K562 (cell line): ENCODE measurements around the gene GFOD1. TPM values are rescaled to one million over a fixed set of nuclear protein-coding genes. Genes with fewer than 3 reads are reported as not detected.
A peak's percentile ranks its signal among the peaks of the same experiment; 100 is the strongest.

Source experiments
- ATAC-seq: fragments of 200-7000 bp; cut with Tn5 transposase; 3 replicates; pipeline ENCODE4 v1.9.1; 2020; ENCODE audit warnings: moderate library complexity
- BruUV-seq: library from RNA; stranded (reverse); fragments of 400-500 nt; replicated peaks from 2 replicates; lab custom pipeline; 2021; lab: Mats Ljungman, UMichigan
- CTCF ChIA-PET: fragments of 300-600 bp; formaldehyde crosslinking; extraction: SDS; loops from one replicate; lab custom pipeline; 2021; ENCODE audit warnings: low intra/inter-chr PET ratio; lab: Yijun Ruan, JAX
- POLR2A ChIA-PET: fragments of 300-600, 350-650 bp; sonication (Branson Sonifier 250); formaldehyde crosslinking; extraction: SDS; loops from one replicate; lab custom pipeline; 2021; ENCODE audit warnings: antibody characterized with exemption, inconsistent platforms; lab: Yijun Ruan, JAX
- DNase-seq, 4 experiments: peaks; one replicate each; pipeline versions ENCODE4 v3.0.0 to v3.0.0-alpha.2; 2011 to 2018; ENCODE audit warnings: low spot score in 3 of 4, mixed read lengths in 3 of 4; ENCODE audit errors: extremely low read depth in 1 of 4
- FAIRE-seq: peaks from 2 replicates; lab custom pipeline; 2011; peaks lifted over from hg19 to GRCh38; lab: Jason Lieb, UNC
- H2AFZ ChIP-seq: 2 replicates; pipeline ENCODE4 v1.6.0; 2011; ENCODE audit warnings: low read depth, low read length, control low read depth, inconsistent platforms
- H3K27ac ChIP-seq: fragments of 200-600 bp; 3 replicates; pipeline ENCODE4 v1.8.0; 2011; ENCODE audit warnings: low read depth, mild to moderate bottlenecking, control low read depth, inconsistent platforms, low read length, moderate library complexity, mixed read lengths; ENCODE audit errors: extremely low read depth
- H3K27me3 ChIP-seq, 2 experiments: fragments of 300-600 bp in 1 of 2; 2 replicates in 1 of 2; 3 replicates in 1 of 2; pipeline versions ENCODE4 v1.6.0 to v1.8.0; 2011; ENCODE audit warnings: inconsistent platforms in 2 of 2, low read length in 2 of 2, mild to moderate bottlenecking in 1 of 2, mixed read lengths in 1 of 2, moderate library complexity in 1 of 2; ENCODE audit not compliant: control insufficient read depth in 2 of 2, insufficient read depth in 2 of 2
- H3K36me3 ChIP-seq: fragments of 300-600 bp; 3 replicates; pipeline ENCODE4 v1.8.0; 2011; ENCODE audit warnings: mild to moderate bottlenecking, low read length, inconsistent platforms; ENCODE audit not compliant: control insufficient read depth, insufficient read depth
- H3K4me1 ChIP-seq, 2 experiments: fragments of 200-600 bp in 1 of 2; replicated peaks in 1 of 2; 2 replicates in 1 of 2; 3 replicates in 1 of 2; pipeline versions ENCODE4 v1.5.1 to v1.8.0; 2011; ENCODE audit warnings: inconsistent platforms in 2 of 2, low read length in 2 of 2, mild to moderate bottlenecking in 1 of 2, mixed read lengths in 1 of 2, moderate library complexity in 1 of 2; ENCODE audit not compliant: control insufficient read depth in 2 of 2, insufficient read depth in 2 of 2
- H3K4me2 ChIP-seq: 2 replicates; pipeline ENCODE4 v1.6.1; 2011; ENCODE audit warnings: low read length, control low read depth, inconsistent platforms, mixed read lengths; ENCODE audit not compliant: insufficient read depth
- H3K4me3 ChIP-seq: fragments of 200-600 bp; sonication (generic), shearing (Covaris generic); 2 replicates; pipeline ENCODE4 v1.5.1; 2016; ENCODE audit warnings: control low read depth, inconsistent platforms
- H3K79me2 ChIP-seq: fragments of 200-600 bp; 3 replicates; pipeline ENCODE4 v1.8.0; 2011; ENCODE audit warnings: low read length, inconsistent platforms; ENCODE audit not compliant: control insufficient read depth, insufficient read depth
- H3K9ac ChIP-seq, 2 experiments: 2 replicates each; pipeline versions ENCODE4 v1.6.0 to v1.6.1; 2011; ENCODE audit warnings: low read depth in 2 of 2, low read length in 2 of 2, control low read depth in 1 of 2, inconsistent platforms in 1 of 2, mild to moderate bottlenecking in 1 of 2, mixed read lengths in 1 of 2; ENCODE audit not compliant: insufficient read depth in 1 of 2
- H3K9me1 ChIP-seq: one replicate; pipeline ENCODE4 v1.6.0; 2011; ENCODE audit warnings: inconsistent platforms, mild to moderate bottlenecking, low read length, moderate library complexity; ENCODE audit not compliant: control insufficient read depth, insufficient read depth
- H3K9me3 ChIP-seq: replicated peaks from 2 replicates; pipeline ENCODE4 v1.5.1; 2011; ENCODE audit warnings: low read depth, low read length, inconsistent platforms; ENCODE audit not compliant: control insufficient read depth, insufficient read depth
- H4K20me1 ChIP-seq: replicated peaks from 2 replicates; pipeline ENCODE4 v1.6.1; 2011; ENCODE audit warnings: low read length, inconsistent platforms, mixed read lengths; ENCODE audit not compliant: control insufficient read depth, insufficient read depth
- FOSL1 ChIP-seq: fragments of 200-800 bp; sonication (Bioruptor generic); conservative IDR thresholded peaks from 2 replicates; pipeline ENCODE4 v1.6.1; 2016; ENCODE audit warnings: missing genetic modification characterization, missing compliant biosample characterization
- HNRNPL ChIP-seq: fragments of 200-400 bp; formaldehyde crosslinking; IDR thresholded peaks from 2 replicates; pipeline ENCODE4 v1.6.1; 2017; ENCODE audit warnings: low read depth, mild to moderate bottlenecking, low read length
- IFI16 ChIP-seq: fragments of 250-450 bp; sonication (Bioruptor Pico); IDR thresholded peaks from 2 replicates; pipeline ENCODE4 v2.1.2; 2022; ENCODE audit warnings: mild to moderate bottlenecking, inconsistent platforms
- KLF10 ChIP-seq: fragments of 250-450 bp; sonication (Bioruptor Pico); IDR thresholded peaks from 2 replicates; pipeline ENCODE4 v1.6.1; 2021; ENCODE audit warnings: matching md5 sums
- MED1 ChIP-seq: sonication (generic); formaldehyde crosslinking; IDR thresholded peaks from 2 replicates; pipeline ENCODE4 v1.8.1; 2023; ENCODE audit warnings: missing genetic modification reagents, borderline replicate concordance
- SRF ChIP-seq, 2 experiments: fragments of 250-450, 450-650 bp in 1 of 2; sonication (Bioruptor Pico) in 1 of 2; sonication (generic) in 1 of 2; formaldehyde crosslinking; IDR thresholded peaks; 2 replicates each; pipeline versions ENCODE4 v1.5.0 to v1.5.1; 2020 to 2022; ENCODE audit warnings: mild to moderate bottlenecking in 1 of 2, missing genetic modification reagents in 1 of 2
- STAG1 ChIP-seq: sonication (generic); formaldehyde crosslinking; IDR thresholded peaks from 2 replicates; pipeline ENCODE4 v1.5.0; 2020; ENCODE audit warnings: missing genetic modification reagents, borderline replicate concordance
- TAL1 ChIP-seq: fragments of 450-650 bp; IDR thresholded peaks from 2 replicates; pipeline ENCODE4 v1.6.1; 2016; ENCODE audit warnings: mild to moderate bottlenecking
- TARDBP ChIP-seq: fragments of 450-650 bp; IDR thresholded peaks from 2 replicates; pipeline ENCODE4 v1.6.1; 2016
- YBX1 ChIP-seq: fragments of 450-650 bp; IDR thresholded peaks from 2 replicates; pipeline ENCODE4 v1.7.1; 2016; ENCODE audit warnings: mild to moderate bottlenecking
- ZEB2 ChIP-seq: fragments of 450-650 bp; IDR thresholded peaks from 2 replicates; pipeline ENCODE4 v1.6.1; 2016
- WGBS: fragments of 100-300 bp; shearing (Covaris generic); methylation state at CpG from one replicate; pipeline ENCODE4 v1.1.6; 2016; ENCODE audit warnings: low coverage, mixed read lengths; ENCODE audit not compliant: insufficient coverage; ENCODE audit errors: missing lambda C conversion rate; 5-methylcytosine and 5-hydroxymethylcytosine counted together
- in situ Hi-C: fragments of 300-500 bp; cut with MboI; formaldehyde crosslinking; loops from 4 replicates; pipeline ENCODE4 v1.15.0; 2018; ENCODE audit warnings: inconsistent platforms, mixed read lengths
- intact Hi-C: fragments of 100-400 bp; cut with micrococcal nuclease; formaldehyde crosslinking; loops from 2 replicates; pipeline ENCODE4 v1.14.2; 2022
- polyA plus RNA-seq, 8 experiments: library from polyadenylated mRNA; depleted of rRNA in 4 of 8; stranded (reverse) in 5 of 8; unstranded in 3 of 8; fragments of >200 nt; fragmentation: Nextera tagmentation in 2 of 8; fragmentation: Illumina TruSeq in 1 of 8; extraction: Ambion mirVana in 2 of 8; extraction: Trizol in 1 of 8; gene quantifications; 2 replicates each; pipeline versions ENCODE4 v1.2.1 to v1.2.3, GENCODE V29; 2011 to 2014; ENCODE audit warnings: inconsistent platforms in 1 of 8, missing spikeins in 1 of 8
- total RNA-seq, 7 experiments: library from RNA; depleted of rRNA in 6 of 7; stranded (reverse); fragments of >200 nt in 6 of 7; fragmentation: Illumina TruSeq in 2 of 7; extraction: Trizol in 2 of 7; gene quantifications; 2 replicates each; pipeline versions ENCODE4 v1.2.1 to v1.2.3, GENCODE V29; 2011 to 2021; ENCODE audit warnings: low replicate concordance in 1 of 7
- TF ChIP-seq, protein P1 (sequence below): fragments of 250-450 bp; sonication (Bioruptor Pico); IDR thresholded peaks from 2 replicates; pipeline ENCODE4 v1.4.0; 2020; ENCODE audit warnings: mild to moderate bottlenecking, moderate library complexity
- TF ChIP-seq, protein P2 (sequence below): sonication (generic); formaldehyde crosslinking; IDR thresholded peaks from 2 replicates; pipeline ENCODE4 v1.8.1; 2023; ENCODE audit warnings: mild to moderate bottlenecking, missing genetic modification reagents, moderate library complexity
- TF ChIP-seq, protein P3 (sequence below): fragments of 450-650 bp; IDR thresholded peaks from 2 replicates; pipeline ENCODE4 v1.6.1; 2016
- TF ChIP-seq, protein P4 (sequence below): fragments of 450-650 bp; formaldehyde crosslinking; IDR thresholded peaks from 2 replicates; pipeline ENCODE4 v1.4.0; 2020; ENCODE audit warnings: mild to moderate bottlenecking, mixed read lengths

Gene GFOD1
- total and polyA plus RNA-seq, 9 of the 15 experiments (the other 6 are each of a cell fraction or from before 2014, with no cell fraction given) = 3.8 to 12.0 (median 8.2) TPM

DNA sequence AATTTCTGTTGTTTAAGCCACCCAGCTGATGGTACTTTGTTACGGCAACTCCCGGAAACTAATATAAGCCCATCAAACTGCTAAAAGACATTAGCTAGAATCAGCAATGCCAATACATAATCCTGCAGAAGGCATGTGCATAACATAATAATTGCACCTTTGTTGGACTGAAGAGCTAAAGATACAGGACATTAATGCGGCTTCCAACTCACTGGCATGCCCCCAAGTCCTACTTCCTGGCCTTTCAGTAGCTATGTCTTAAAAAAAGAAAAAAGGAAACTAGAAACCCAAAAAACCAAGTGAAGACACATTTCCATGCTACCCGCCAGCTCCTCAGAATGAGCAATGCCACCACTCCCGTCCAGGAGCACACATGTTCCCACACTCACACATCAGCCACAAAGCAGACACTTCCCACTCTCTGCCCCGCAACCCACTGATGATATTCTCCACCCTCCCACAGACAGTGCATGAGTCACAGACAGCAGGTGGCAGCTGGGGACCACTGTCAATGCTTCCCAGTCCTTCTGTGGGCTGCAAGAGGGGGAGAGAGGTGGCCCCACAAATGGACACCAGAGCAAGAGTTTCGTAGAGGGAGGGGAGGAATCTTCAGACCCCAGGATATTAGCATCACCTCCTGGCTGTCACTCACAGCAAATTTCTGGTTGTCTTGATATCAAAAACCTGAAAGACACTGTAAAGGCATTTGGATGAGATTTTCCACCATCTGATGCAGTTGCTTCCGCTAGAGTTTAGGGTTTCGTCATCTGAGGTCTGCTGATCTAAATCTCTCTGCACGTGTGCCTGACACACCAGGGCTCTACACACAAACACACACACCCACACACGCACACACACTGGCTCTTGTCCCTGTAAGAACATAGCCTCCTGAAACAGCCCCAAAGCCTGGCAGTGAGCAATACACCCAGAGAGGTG, 32.8 kb downstream of the GFOD1 start (continued):
- TF ChIP-seq IFI16 (CRISPR knock-in tag) (no peak), TAL1 (no peak), YBX1 (no peak), KLF10 (no peak), ZEB2 (0 out of 2 replicates have a peak, but pooled peaks have one; percentile 25), STAG1 (CRISPR knock-in tag) (peak; percentile 12; the same call in 1 of the 2 replicates), TARDBP (0 out of 2 replicates have a peak, but pooled peaks have one; percentile 27)
- TF ChIP-seq, protein P1, sequence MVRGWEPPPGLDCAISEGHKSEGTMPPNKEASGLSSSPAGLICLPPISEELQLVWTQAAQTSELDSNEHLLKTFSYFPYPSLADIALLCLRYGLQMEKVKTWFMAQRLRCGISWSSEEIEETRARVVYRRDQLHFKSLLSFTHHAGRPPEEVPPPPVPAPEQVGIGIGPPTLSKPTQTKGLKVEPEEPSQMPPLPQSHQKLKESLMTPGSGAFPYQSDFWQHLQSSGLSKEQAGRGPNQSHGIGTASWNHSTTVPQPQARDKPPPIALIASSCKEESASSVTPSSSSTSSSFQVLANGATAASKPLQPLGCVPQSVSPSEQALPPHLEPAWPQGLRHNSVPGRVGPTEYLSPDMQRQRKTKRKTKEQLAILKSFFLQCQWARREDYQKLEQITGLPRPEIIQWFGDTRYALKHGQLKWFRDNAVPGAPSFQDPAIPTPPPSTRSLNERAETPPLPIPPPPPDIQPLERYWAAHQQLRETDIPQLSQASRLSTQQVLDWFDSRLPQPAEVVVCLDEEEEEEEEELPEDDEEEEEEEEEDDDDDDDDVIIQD (CRISPR knock-in tag) = no peak

DNA sequence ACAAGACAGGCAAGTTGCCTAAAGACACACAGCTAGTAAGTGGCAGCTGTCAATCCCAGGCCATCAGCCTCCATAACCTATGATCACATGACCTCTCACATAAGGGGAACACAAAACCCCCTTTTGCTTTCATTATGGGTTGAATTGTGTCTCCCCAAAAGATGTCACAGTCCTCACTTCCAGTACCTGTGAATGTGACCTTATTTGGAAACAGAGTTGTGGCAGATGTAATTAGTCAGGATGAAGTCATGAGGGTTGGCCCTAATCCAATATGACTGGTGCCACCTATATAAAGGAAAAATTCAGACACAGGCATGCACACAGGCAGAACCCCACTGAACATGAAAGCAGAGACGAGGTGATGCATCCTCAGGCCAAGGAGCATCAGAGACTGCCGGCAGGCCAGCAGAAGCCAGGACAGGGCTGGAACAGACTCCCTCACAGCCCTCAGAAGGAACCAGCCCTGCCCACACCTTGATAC, 33.6 kb downstream of the GFOD1 start:
- ATAC-seq = no peak
- Histone ChIP-seq H3K36me3 (no peaks in the 10 kb centered on the region; the same call in 2 of the 3 replicates), H2AFZ (no peak overlapping the region), H3K27ac (no peak overlapping the region), H4K20me1 (peaks cover 4% of the 10 kb centered on the region), H3K4me2 (no peak overlapping the region), H3K9me3 (no peaks in the 10 kb centered on the region), H3K79me2 (no peaks in the 10 kb centered on the region), H3K9ac (no peak overlapping the region), H3K4me1 (peaks cover 6 to 11% of the 10 kb centered on the region in 2 experiments; a peak in 4 of 5 replicates), H3K27me3 (no peaks in the 10 kb centered on the region; a peak in 1 of 5 replicates), H3K9me1 (peaks cover 3% of the 10 kb centered on the region), H3K4me3 (no peak overlapping the region)
- ChIA-PET POLR2A (interaction anchor here (0.6 to 1.1 kb wide), 5 partner anchors 11 to 1865 kb away, joined by 3 read pairs; no protein-coding TSS in a partner anchor), CTCF (no interaction called here)
- 59% methylated on average over 2 of the region's 2 CpGs for WGBS
- in situ Hi-C loops (no loop called here), intact Hi-C loops (loop anchor here (1.0 to 5.0 kb wide), 3 partner anchors 57 to 118 kb away; no protein-coding TSS in a partner anchor)
- BruUV-seq = no TSS peak
- DNase-seq = no peak
- FAIRE-seq = no peak
- no peak for TF ChIP-seq HNRNPL
- TF ChIP-seq, protein P2, sequence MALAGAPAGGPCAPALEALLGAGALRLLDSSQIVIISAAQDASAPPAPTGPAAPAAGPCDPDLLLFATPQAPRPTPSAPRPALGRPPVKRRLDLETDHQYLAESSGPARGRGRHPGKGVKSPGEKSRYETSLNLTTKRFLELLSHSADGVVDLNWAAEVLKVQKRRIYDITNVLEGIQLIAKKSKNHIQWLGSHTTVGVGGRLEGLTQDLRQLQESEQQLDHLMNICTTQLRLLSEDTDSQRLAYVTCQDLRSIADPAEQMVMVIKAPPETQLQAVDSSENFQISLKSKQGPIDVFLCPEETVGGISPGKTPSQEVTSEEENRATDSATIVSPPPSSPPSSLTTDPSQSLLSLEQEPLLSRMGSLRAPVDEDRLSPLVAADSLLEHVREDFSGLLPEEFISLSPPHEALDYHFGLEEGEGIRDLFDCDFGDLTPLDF (CRISPR knock-in tag) = no peak
- no peak for TF ChIP-seq MED1 (CRISPR knock-in tag)
- TF ChIP-seq, protein P3, sequence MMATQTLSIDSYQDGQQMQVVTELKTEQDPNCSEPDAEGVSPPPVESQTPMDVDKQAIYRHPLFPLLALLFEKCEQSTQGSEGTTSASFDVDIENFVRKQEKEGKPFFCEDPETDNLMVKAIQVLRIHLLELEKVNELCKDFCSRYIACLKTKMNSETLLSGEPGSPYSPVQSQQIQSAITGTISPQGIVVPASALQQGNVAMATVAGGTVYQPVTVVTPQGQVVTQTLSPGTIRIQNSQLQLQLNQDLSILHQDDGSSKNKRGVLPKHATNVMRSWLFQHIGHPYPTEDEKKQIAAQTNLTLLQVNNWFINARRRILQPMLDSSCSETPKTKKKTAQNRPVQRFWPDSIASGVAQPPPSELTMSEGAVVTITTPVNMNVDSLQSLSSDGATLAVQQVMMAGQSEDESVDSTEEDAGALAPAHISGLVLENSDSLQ = peak; percentile 36; the same call in 1 of the 2 replicates
- TF ChIP-seq SRF (CRISPR knock-in tag; IDR thresholded peaks at IDR 0.05) = peak in 1 of 2 experiments; percentile 77; a peak in 2 of 4 replicates
- peak; percentile 61; the same call in 1 of the 2 replicates for TF ChIP-seq FOSL1 (tag)
- TF ChIP-seq, protein P4, sequence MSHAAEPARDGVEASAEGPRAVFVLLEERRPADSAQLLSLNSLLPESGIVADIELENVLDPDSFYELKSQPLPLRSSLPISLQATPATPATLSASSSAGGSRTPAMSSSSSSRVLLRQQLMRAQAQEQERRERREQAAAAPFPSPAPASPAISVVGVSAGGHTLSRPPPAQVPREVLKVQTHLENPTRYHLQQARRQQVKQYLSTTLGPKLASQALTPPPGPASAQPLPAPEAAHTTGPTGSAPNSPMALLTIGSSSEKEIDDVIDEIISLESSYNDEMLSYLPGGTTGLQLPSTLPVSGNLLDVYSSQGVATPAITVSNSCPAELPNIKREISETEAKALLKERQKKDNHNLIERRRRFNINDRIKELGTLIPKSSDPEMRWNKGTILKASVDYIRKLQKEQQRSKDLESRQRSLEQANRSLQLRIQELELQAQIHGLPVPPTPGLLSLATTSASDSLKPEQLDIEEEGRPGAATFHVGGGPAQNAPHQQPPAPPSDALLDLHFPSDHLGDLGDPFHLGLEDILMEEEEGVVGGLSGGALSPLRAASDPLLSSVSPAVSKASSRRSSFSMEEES (CRISPR knock-in tag) = peak; percentile 82
